HG03457 (cell line): ENCODE measurements around the gene TTYH1.
"Not testable (repeated sequence)": the region's sequence is repeated elsewhere in the genome, so short reads cannot be mapped to it uniquely, and the experiment has no call there.

Experiments
- ATAC-seq: cut with Tn5 transposase; IDR thresholded peaks from one replicate; pipeline ENCODE4 v1.9.1; 2021; ENCODE audit warnings: moderate number of reproducible peaks; ENCODE audit not compliant: unreplicated experiment

TTYH1 gene

DNA sequence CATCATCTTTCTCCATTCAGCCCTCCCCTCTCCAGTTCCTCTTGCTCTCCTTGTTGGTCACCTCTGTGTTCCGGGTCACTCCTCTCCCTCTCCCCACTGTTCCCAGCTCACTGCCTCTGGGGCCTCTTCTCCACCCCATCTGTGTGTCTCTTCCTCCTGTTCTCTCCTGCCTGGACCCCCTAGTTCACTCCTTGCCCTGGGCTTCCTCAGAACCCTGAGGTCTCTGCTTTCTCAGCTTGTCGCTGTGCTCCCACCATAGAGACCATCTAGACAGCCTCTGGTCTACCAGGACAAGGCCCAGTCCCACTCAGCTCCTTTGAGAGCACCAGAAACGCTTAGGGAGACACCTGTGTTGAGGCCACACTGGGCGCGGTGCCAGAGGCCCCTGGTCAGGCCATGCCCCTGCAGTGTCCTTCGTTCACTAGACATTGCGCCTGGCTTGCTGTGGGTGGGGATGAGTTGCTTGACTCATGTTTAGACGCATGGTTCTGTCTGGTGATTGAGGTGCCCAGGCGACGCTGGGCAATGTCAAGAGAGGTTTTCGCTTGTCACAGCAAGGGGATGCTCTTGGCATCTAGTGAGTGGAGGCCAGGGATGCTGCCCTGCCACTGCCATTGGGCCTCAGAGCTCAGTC is 43.5 kb downstream of the TTYH1 start:
- ATAC-seq: no peak

GRCh38 chr19:54459282-54460229 is 44.3 kb downstream of the TTYH1 start:
- ATAC-seq: no peak

DNA sequence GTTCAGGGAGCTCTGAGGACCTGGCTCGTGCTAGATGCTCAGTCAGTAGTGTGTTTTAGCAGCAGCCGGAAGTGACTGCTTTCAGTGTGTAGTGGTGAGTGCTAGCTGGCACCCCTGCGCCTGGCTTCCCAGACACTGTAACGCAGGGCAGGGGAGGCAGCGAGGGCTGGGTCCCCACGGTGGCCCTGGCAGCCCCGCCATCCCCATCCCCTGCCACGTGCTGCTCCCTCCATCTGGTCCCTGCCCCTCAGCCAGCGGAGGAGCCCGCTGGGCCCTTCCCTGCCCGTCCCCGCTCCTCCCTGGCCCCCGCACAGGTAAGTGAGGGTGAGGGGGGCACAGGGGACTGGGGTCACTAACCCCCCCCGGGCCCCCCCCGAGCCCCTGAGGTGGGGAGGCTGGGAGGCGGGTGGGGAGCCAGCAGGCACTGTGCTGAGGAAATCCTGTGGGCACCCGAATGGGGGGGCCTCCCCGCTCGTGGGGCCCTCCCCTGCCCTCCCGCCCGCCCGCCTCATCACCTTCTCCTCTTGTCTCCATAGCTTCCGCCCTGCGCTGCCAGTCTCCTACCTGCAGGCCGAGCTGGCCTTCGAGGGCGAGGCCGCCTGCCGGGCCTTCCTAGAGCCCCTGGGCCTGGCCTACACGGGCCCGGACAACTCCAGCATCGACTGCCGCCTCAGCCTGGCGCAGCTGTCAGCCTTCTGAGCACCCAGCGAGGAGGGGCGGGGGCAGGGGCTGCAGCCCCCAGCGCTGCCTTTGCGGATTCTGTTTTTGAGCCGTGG is 45.2 kb downstream of the TTYH1 start:
- ATAC-seq: no peak

DNA sequence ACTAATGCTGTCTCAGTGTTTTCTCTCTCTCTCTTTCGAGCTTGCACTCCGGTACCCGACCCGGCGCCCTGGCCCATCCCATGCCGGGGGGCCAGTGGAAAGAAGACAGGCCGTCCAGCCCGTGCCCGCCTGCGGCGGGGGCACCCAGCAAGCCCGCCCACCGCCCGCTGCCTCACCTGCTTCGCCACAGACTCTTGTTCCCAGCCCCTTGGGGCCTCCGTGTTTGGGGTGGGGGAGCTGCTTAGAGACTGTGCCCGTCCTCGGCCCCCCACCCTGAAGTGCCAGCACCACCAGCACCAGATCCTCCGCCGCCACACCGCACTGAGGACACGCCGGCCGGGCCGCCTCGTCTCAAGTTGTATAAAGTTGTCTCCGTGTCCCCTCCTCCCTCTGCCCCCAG is 45.9 kb downstream of the TTYH1 start:
- ATAC-seq: no peak

GRCh38 chr19:54461613-54462012 is 46.3 kb downstream of the TTYH1 start:
- ATAC-seq: no peak

GRCh38 chr19:54462047-54462654 is 46.9 kb downstream of the TTYH1 start:
- no peak for ATAC-seq

DNA sequence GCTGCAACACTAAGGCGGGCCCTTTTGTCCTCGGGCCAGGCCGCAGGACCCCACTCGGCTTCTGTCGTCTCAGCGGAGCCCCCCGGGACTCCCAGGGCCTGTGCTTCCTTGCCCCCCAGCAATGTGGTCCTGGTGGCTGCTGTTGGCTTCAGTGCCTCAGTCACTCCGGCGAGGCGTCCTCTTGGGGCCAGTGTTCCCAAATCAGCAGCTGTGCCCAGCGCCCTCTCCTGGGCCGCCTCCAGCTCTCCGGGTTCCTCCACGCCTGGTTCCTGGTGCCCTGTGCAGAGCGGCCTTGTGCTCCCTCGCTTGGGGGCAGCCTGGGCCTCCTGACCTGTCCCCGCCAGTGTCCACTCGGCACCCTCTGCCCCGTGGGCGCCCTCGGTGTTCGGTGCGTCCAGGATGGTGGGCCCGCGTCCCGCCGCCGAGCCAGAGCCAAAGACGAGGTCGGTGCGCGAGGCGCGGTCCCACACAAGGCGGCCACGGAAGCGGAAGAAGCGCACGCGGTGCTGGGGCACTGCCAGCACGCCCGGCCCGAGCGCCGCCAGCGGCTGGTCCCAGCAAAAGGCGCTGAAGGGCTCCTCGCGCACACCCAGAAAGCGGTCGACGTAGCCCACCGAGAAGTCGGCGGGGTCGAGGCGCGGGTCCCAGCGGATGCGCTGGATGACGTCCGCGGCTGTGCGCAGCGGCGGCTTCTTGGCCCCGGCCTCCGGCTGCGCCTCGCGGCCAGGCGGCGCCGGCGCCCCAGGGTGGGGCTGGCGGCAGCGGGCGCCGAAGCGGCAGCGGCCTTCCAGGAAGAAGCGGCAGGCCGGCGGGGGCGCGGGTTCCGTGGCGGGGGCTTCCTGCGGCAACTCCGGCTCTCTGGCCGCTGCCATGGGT is 47.6 kb downstream of the TTYH1 start:
- peak; percentile 5 for ATAC-seq

- peak; percentile 43 for ATAC-seq
Observed at GRCh38 chr19:54463531-54464043, 48.3 kb downstream of the TTYH1 start, which contains the start of gene LENG9. TSS of gene LENG9 (minus strand) at chr19:54463778. CDS start at chr19:54463526, 252 bp downstream.

GRCh38 chr19:54464044-54464629 is 48.9 kb downstream of the TTYH1 start:
- ATAC-seq: peak; percentile 30

DNA sequence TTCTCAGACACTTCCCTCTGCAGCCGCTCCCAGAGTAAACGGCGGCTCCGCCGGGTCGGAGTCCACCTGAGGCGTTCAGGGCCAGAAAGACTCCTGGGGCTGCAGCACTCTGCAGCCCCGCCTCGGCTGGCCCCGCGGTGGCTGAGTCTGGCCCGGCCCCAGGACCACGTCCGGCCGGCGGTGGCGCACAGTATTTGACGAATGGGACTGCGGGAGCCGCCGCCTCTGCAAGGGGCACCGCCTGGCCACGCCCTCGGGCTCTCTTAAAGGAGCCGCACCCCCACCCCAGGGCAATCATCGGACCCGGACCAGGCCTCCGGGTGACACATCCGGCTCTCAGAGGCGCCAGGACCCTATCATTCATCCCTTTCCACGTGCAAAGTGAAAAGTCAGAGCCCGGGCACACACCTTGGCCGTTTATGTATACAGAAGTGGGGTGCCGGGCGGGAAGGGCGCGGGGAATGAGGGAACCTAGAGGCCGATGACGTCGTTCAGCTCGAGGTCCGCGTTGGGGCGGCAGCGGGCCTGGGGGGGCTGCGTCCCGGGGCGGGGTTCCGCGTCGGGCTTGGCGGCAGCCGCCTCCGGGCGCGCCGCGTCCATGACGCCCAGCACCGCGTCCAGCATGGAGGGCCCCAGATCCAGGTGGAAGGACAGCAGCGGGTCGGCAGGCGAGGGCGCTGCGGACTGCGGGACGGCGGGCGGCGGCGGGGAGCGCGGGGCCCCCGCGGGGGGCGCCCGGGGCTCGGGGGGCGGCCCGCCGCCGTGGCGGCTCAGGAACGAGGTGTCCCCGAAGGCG is 49.6 kb downstream of the TTYH1 start:
- ATAC-seq: peak; percentile 33

GRCh38 chr19:54465426-54466109 is 50.3 kb downstream of the TTYH1 start:
- ATAC-seq: no peak

- not testable (repeated sequence) for ATAC-seq
Observed at GRCh38 chr19:54466110-54466480, 50.8 kb downstream of the TTYH1 start.

- no peak for ATAC-seq
Observed at GRCh38 chr19:54469496-54469934, 54.3 kb downstream of the TTYH1 start.

- ATAC-seq: no peak
Observed at GRCh38 chr19:54470276-54470887, 55.1 kb downstream of the TTYH1 start.

GRCh38 chr19:54470991-54471782 is 55.9 kb downstream of the TTYH1 start:
- ATAC-seq: no peak

- no peak for ATAC-seq
Observed at GRCh38 chr19:54473071-54473891, 58.0 kb downstream of the TTYH1 start, which contains the start of gene CDC42EP5. TSS of gene CDC42EP5 (minus strand) at chr19:54473296. CDS start at chr19:54465547, 7,749 bp downstream.
